ENCODE results near the gene GSK3A.

GSK3A gene

GRCh38 chr19:42208612-42209011, 33.8 kb downstream of the GSK3A start:
- Histone ChIP-seq H2AFZ (ENCODE audit: low read length) (no peak overlapping the region), H3K36me3 (ENCODE audit: insufficient read depth, low read length) (peaks cover 64% of the 10 kb centered on the region; the same call in 1 of the 2 replicates), H4K20me1 (ENCODE audit: insufficient read depth, low read length, poor library complexity, severe bottlenecking) (peaks cover 3% of the 10 kb centered on the region), H3F3A (ENCODE audit: low read depth) (no peaks in the 10 kb centered on the region), H3K9ac (ENCODE audit: low read depth, low read length, poor library complexity, severe bottlenecking) (no peak overlapping the region), H3K4me1 (ENCODE audit: insufficient read depth, low read length, poor library complexity, severe bottlenecking) (peaks cover 14% of the 10 kb centered on the region), H3K79me2 (ENCODE audit: insufficient read depth, low read length) (peaks cover 59% of the 10 kb centered on the region), H3K27me3 (ENCODE audit: insufficient read depth, low read length, poor library complexity, severe bottlenecking) (no peaks in the 10 kb centered on the region), H3K4me3 (ENCODE audit: low read length, poor library complexity, severe bottlenecking) (no peak overlapping the region), H3K9me2 (replicated peaks; ENCODE audit: low read depth, low read length) (no peaks in the 10 kb centered on the region), H3K4me2 (ENCODE audit: low read depth, low read length, poor library complexity, severe bottlenecking) (no peak overlapping the region), H3K9me3 (ENCODE audit: insufficient read depth, low read depth, low read length) (no peaks in the 10 kb centered on the region)
- TF ChIP-seq, protein P1, sequence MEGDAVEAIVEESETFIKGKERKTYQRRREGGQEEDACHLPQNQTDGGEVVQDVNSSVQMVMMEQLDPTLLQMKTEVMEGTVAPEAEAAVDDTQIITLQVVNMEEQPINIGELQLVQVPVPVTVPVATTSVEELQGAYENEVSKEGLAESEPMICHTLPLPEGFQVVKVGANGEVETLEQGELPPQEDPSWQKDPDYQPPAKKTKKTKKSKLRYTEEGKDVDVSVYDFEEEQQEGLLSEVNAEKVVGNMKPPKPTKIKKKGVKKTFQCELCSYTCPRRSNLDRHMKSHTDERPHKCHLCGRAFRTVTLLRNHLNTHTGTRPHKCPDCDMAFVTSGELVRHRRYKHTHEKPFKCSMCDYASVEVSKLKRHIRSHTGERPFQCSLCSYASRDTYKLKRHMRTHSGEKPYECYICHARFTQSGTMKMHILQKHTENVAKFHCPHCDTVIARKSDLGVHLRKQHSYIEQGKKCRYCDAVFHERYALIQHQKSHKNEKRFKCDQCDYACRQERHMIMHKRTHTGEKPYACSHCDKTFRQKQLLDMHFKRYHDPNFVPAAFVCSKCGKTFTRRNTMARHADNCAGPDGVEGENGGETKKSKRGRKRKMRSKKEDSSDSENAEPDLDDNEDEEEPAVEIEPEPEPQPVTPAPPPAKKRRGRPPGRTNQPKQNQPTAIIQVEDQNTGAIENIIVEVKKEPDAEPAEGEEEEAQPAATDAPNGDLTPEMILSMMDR (conservative IDR thresholded peaks at IDR 0.05; ENCODE audit: low read length), result no peak
- no peak for TF ChIP-seq EZH2phosphoT487 (IDR thresholded peaks at IDR 0.05; ENCODE audit: borderline replicate concordance)

GRCh38 chr19:42207767-42208271, 34.6 kb downstream of the GSK3A start:
- TF ChIP-seq EZH2phosphoT487 (IDR thresholded peaks at IDR 0.05; ENCODE audit: borderline replicate concordance), result no peak
- Histone ChIP-seq H3K27me3 (ENCODE audit: insufficient read depth, low read length, poor library complexity, severe bottlenecking) (no peaks in the 10 kb centered on the region), H3K9me3 (ENCODE audit: insufficient read depth, low read depth, low read length) (no peaks in the 10 kb centered on the region), H3K79me2 (ENCODE audit: insufficient read depth, low read length) (peaks cover 58% of the 10 kb centered on the region), H3K36me3 (ENCODE audit: insufficient read depth, low read length) (peaks cover 72% of the 10 kb centered on the region; the same call in 1 of the 2 replicates), H3K4me3 (ENCODE audit: low read length, poor library complexity, severe bottlenecking) (no peak overlapping the region), H3K9me2 (replicated peaks; ENCODE audit: low read depth, low read length) (no peaks in the 10 kb centered on the region), H2AFZ (ENCODE audit: low read length) (no peak overlapping the region), H4K20me1 (ENCODE audit: insufficient read depth, low read length, poor library complexity, severe bottlenecking) (peaks cover 3% of the 10 kb centered on the region), H3K4me1 (ENCODE audit: insufficient read depth, low read length, poor library complexity, severe bottlenecking) (peaks cover 6% of the 10 kb centered on the region), H3K9ac (ENCODE audit: low read depth, low read length, poor library complexity, severe bottlenecking) (no peak overlapping the region), H3K4me2 (ENCODE audit: low read depth, low read length, poor library complexity, severe bottlenecking) (no peak overlapping the region), H3F3A (ENCODE audit: low read depth) (no peaks in the 10 kb centered on the region)

DNA sequence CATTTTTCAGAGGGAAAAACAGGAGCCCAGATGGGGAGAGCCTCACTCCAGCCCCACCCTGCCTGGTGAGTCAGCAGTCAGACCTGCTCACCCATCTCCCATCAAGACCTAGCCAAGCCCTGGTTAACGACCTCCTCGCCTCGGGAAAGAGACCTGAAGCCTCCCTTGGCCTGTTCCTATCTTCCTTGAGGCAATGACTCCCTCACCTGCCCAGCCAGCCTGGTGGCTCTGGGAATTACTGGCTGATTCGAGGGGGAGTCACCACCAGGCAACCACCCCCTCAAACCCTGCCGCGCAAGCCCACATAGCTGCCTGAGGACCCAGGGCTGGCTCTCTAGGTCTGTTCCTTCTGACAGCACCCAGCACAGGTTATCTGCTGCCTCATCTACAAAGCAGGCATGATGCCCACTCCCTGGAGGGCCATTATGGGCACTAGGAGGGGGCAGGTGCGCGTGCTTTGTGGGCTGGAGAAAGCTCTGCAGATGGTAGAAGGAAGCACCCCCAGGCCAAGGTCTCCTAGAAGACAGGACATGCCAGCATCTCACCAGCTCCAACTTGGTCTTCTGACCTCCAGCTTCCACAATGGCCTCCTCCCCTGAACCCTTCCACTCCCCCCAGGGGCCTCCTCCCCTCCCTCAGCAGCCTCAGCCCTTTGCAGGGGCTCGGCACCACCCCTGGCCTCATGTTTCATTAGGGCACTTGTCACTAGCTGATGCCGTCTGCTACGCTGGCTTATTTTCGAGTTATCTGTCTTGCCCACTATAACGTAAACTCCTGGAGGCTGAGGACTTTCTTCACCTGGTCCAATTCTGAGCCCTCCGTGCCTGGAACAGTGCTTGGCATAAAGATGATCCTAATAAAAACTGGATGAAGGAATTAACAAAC, 35.3 kb downstream of the GSK3A start:
- Histone ChIP-seq H3K4me2 (ENCODE audit: low read depth, low read length, poor library complexity, severe bottlenecking) (no peak overlapping the region), H3K4me3 (ENCODE audit: low read length, poor library complexity, severe bottlenecking) (no peak overlapping the region), H3K36me3 (ENCODE audit: insufficient read depth, low read length) (peaks cover 79% of the 10 kb centered on the region; the same call in 1 of the 2 replicates), H3K9ac (ENCODE audit: low read depth, low read length, poor library complexity, severe bottlenecking) (no peak overlapping the region), H3K27me3 (ENCODE audit: insufficient read depth, low read length, poor library complexity, severe bottlenecking) (no peaks in the 10 kb centered on the region), H2AFZ (ENCODE audit: low read length) (no peak overlapping the region), H3K9me3 (ENCODE audit: insufficient read depth, low read depth, low read length) (no peaks in the 10 kb centered on the region), H3F3A (ENCODE audit: low read depth) (no peaks in the 10 kb centered on the region), H3K79me2 (ENCODE audit: insufficient read depth, low read length) (peaks cover 58% of the 10 kb centered on the region; the same call in 1 of the 2 replicates), H3K9me2 (replicated peaks; ENCODE audit: low read depth, low read length) (no peaks in the 10 kb centered on the region), H3K4me1 (ENCODE audit: insufficient read depth, low read length, poor library complexity, severe bottlenecking) (peaks cover 5% of the 10 kb centered on the region), H4K20me1 (ENCODE audit: insufficient read depth, low read length, poor library complexity, severe bottlenecking) (peaks cover 3% of the 10 kb centered on the region)
- no peak for TF ChIP-seq EZH2phosphoT487 (IDR thresholded peaks at IDR 0.05; ENCODE audit: borderline replicate concordance)
- TF ChIP-seq, protein P1 (conservative IDR thresholded peaks at IDR 0.05; ENCODE audit: low read length), result no peak
